OCI-LY7 (cell line): ENCODE measurements around the gene TTLL9. TPM values are rescaled to one million over a fixed set of nuclear protein-coding genes. Genes with fewer than 3 reads are reported as not detected.

ENCODE experiments used
- BruUV-seq: library from RNA; stranded (reverse); fragments of 400-500 nt; replicated peaks from 2 replicates; lab custom pipeline; 2021; lab: Mats Ljungman, UMichigan
- CTCF ChIA-PET: fragments of 300-600 bp; sonication (Branson Sonifier 250); formaldehyde crosslinking; loops from one replicate; lab custom pipeline; 2022; ENCODE audit warnings: antibody characterized with exemption; ENCODE audit not compliant: unreplicated experiment; lab: Charles Lee
- POLR2A ChIA-PET: fragments of 300-600 bp; sonication (Branson Sonifier 250); formaldehyde crosslinking; loops from one replicate; lab custom pipeline; 2022; ENCODE audit warnings: antibody characterized with exemption; lab: Charles Lee
- DNase-seq: peaks from one replicate; pipeline ENCODE4 v3.0.0-alpha.2; 2015; ENCODE audit warnings: low spot score
- H2AFZ ChIP-seq: fragments of 200-600 bp; sonication (generic), shearing (Covaris generic); 2 replicates; pipeline ENCODE4 v1.6.1; 2014; ENCODE audit warnings: mild to moderate bottlenecking, antibody characterized with exemption, low read length, moderate library complexity
- H3K27ac ChIP-seq: fragments of 200-600 bp; sonication (generic); 2 replicates; pipeline ENCODE4 v1.5.1; 2014; ENCODE audit warnings: mixed run types, low read depth, mild to moderate bottlenecking, moderate library complexity, low read length, inconsistent platforms; ENCODE audit not compliant: poor library complexity, severe bottlenecking
- H3K36me3 ChIP-seq: fragments of 200-600 bp; sonication (generic); 2 replicates; pipeline ENCODE4 v1.6.1; 2014; ENCODE audit warnings: mild to moderate bottlenecking, antibody characterized with exemption, low read length, moderate library complexity, mixed read lengths; ENCODE audit not compliant: insufficient read depth
- H3K4me1 ChIP-seq: fragments of 200-600 bp; sonication (generic); 2 replicates; pipeline ENCODE4 v1.5.1; 2014; ENCODE audit warnings: mild to moderate bottlenecking, low read length; ENCODE audit not compliant: insufficient read depth, poor library complexity, severe bottlenecking
- H3K4me2 ChIP-seq: fragments of 200-600 bp; sonication (generic); 2 replicates; pipeline ENCODE4 v1.6.1; 2014; ENCODE audit warnings: mild to moderate bottlenecking, low read length
- H3K4me3 ChIP-seq: fragments of 200-600 bp; sonication (generic); 2 replicates; pipeline ENCODE4 v1.5.1; 2014; ENCODE audit warnings: mild to moderate bottlenecking, low read depth, low read length; ENCODE audit not compliant: poor library complexity, severe bottlenecking
- H3K79me2 ChIP-seq: fragments of 200-600 bp; sonication (generic); 2 replicates; pipeline ENCODE4 v1.6.1; 2016; ENCODE audit warnings: low read depth, mild to moderate bottlenecking, low read length, moderate library complexity, mixed read lengths; ENCODE audit not compliant: insufficient read depth
- H3K9me2 ChIP-seq: fragments of 200-600 bp; sonication (generic); 2 replicates; pipeline ENCODE4 v1.6.1; 2016; ENCODE audit warnings: mild to moderate bottlenecking, low read length, mixed read lengths; ENCODE audit not compliant: insufficient read depth
- H3K9me3 ChIP-seq: fragments of 200-600 bp; sonication (generic); 2 replicates; pipeline ENCODE4 v1.6.1; 2014; ENCODE audit warnings: mild to moderate bottlenecking, mixed run types, low read length, mixed read lengths
- H4K20me1 ChIP-seq: fragments of 200-600 bp; sonication (generic); 2 replicates; pipeline ENCODE4 v1.6.1; 2014; ENCODE audit warnings: mild to moderate bottlenecking, antibody characterized with exemption, low read length, moderate library complexity, mixed read lengths; ENCODE audit not compliant: insufficient read depth
- CTCF ChIP-seq: fragments of 200-600 bp; sonication (generic); conservative IDR thresholded peaks from 2 replicates; pipeline ENCODE4 v1.5.1; 2014; ENCODE audit warnings: mild to moderate bottlenecking, antibody characterized with exemption, low read length, moderate library complexity, mixed read lengths
- EZH2phosphoT487 ChIP-seq: fragments of 200-600 bp; sonication (generic); IDR thresholded peaks from 2 replicates; pipeline ENCODE4 v1.6.1; 2018; ENCODE audit warnings: low read depth, borderline replicate concordance, mild to moderate bottlenecking, mixed run types, antibody characterized with exemption, low read length, moderate library complexity, mixed read lengths
- intact Hi-C: fragments of 100-400 bp; cut with micrococcal nuclease; formaldehyde crosslinking; loops from one replicate; pipeline ENCODE4 v1.10.0; 2022; ENCODE audit not compliant: unreplicated experiment
- total RNA-seq, 2 experiments: library from RNA; depleted of rRNA in 1 of 2; stranded (reverse); fragments of >200 nt in 1 of 2; shearing (Covaris generic) in 1 of 2; gene quantifications; 2 replicates each; pipeline ENCODE4 v1.2.3, GENCODE V29; 2014 to 2022

Gene TTLL9
- total RNA-seq, 2 experiments from 2014 or later, result not detected

GRCh38 chr20:31922588-31922987, 52.2 kb downstream of the TTLL9 start:
- CTCF ChIA-PET, result no interaction called here
- Histone ChIP-seq H3K9me3 (no peaks in the 10 kb centered on the region), H3K4me3 (no peak overlapping the region), H3K9me2 (no peaks in the 10 kb centered on the region), H2AFZ (no peak overlapping the region), H3K79me2 (no peaks in the 10 kb centered on the region), H3K4me1 (no peaks in the 10 kb centered on the region), H4K20me1 (no peaks in the 10 kb centered on the region), H3K36me3 (no peaks in the 10 kb centered on the region), H3K4me2 (no peak overlapping the region), H3K27ac (no peak overlapping the region)
- POLR2A ChIA-PET, result no interaction called here
- no TSS peak for BruUV-seq
- intact Hi-C loops, result no loop called here
- no peak for DNase-seq
- TF ChIP-seq CTCF (no peak), EZH2phosphoT487 (no peak)

DNA sequence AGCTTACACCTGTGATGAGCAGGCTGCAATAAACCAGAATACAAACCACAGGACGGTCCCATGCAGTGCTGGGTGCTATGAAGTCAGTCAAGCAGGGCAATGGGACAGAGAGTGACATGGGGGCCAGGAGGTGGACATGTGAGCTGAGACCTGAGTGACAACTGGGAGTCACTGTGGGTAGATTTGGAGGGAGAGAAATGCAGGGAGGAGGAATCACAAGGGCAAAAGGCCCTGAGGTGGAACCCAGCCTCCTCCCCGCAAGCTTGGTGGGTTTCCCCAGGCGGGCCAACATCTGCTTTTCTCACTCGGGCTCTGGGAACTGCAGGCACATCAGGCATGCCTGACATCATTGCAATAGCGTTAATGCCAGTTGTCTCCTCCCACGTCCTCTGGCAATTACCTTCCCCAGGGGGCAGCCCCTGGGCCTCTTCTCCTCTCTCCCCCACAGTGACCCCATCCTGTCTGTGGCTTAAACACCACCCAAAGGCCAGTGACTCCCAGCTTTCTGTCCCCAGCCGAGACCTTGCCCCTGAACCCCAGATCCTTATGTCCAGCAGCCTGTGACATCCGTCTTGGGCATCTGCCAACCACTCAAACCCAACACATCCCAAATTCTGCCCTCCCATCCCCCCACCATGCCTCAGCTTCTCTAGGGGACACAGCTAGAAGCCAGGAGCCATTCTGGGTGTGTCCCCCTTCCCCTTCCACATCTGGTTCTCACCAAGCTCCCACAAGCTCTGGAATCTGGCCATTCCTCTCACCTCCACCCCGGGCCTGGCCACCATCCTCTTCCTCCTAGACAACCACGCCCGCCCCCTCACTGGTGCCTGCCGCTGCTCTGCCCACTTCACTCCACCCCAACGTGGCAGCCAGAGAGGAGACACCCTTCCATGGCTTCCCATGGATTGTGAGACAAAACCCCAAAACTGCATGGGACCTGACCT, 53.2 kb downstream of the TTLL9 start:
- POLR2A ChIA-PET, result no interaction called here
- Histone ChIP-seq H3K36me3 (no peaks in the 10 kb centered on the region), H2AFZ (no peak overlapping the region), H3K4me1 (no peaks in the 10 kb centered on the region), H3K79me2 (no peaks in the 10 kb centered on the region), H4K20me1 (no peaks in the 10 kb centered on the region), H3K9me3 (no peaks in the 10 kb centered on the region), H3K4me3 (no peak overlapping the region), H3K27ac (no peak overlapping the region), H3K4me2 (no peak overlapping the region), H3K9me2 (no peaks in the 10 kb centered on the region)
- TF ChIP-seq EZH2phosphoT487, result no peak
- TF ChIP-seq CTCF, result no peak
- no peak for DNase-seq
- CTCF ChIA-PET, result no interaction called here
- BruUV-seq, result no TSS peak
- intact Hi-C loops, result no loop called here

GRCh38 chr20:31924561-31924960, 54.1 kb downstream of the TTLL9 start:
- POLR2A ChIA-PET, result interaction anchor here (0.6 to 0.7 kb wide), 2 partner anchors 10 to 1007 kb away, joined by 3 to 4 read pairs; no protein-coding TSS in a partner anchor
- no peak overlapping the region for H2AFZ ChIP-seq
- H3K36me3 ChIP-seq, result no peaks in the 10 kb centered on the region
- intact Hi-C loops, result no loop called here
- no peak for DNase-seq
- H3K9me3 ChIP-seq, result no peaks in the 10 kb centered on the region
- H3K9me2 ChIP-seq, result no peaks in the 10 kb centered on the region
- no peaks in the 10 kb centered on the region for H4K20me1 ChIP-seq
- CTCF ChIA-PET, result no interaction called here
- no peaks in the 10 kb centered on the region for H3K4me1 ChIP-seq
- H3K4me3 ChIP-seq, result no peak overlapping the region
- H3K79me2 ChIP-seq, result no peaks in the 10 kb centered on the region
- H3K4me2 ChIP-seq, result no peak overlapping the region
- H3K27ac ChIP-seq, result no peak overlapping the region
- no TSS peak for BruUV-seq
- TF ChIP-seq CTCF, result no peak
